HUES48 (cell line): ENCODE data around the gene ARAF.

ENCODE experiments used
- H3K27ac ChIP-seq: one replicate; pipeline ENCODE4 v1.7.0; 2013; ENCODE audit warnings: low read depth, low read length, inconsistent platforms
- H3K27me3 ChIP-seq: 2 replicates; pipeline ENCODE4 v1.6.1; 2013; ENCODE audit warnings: mild to moderate bottlenecking, low read length; ENCODE audit not compliant: control insufficient read depth, insufficient read depth
- H3K36me3 ChIP-seq: 2 replicates; pipeline ENCODE4 v1.6.1; 2013; ENCODE audit warnings: low read length; ENCODE audit not compliant: control insufficient read depth, insufficient read depth
- H3K4me1 ChIP-seq: 2 replicates; pipeline ENCODE4 v1.6.1; 2013; ENCODE audit warnings: mild to moderate bottlenecking, low read length; ENCODE audit not compliant: control insufficient read depth, insufficient read depth
- H3K4me3 ChIP-seq: 2 replicates; pipeline ENCODE4 v1.5.1; 2013; ENCODE audit warnings: mild to moderate bottlenecking, low read depth, low read length
- H3K9ac ChIP-seq: 2 replicates; pipeline ENCODE4 v1.6.1; 2013; ENCODE audit warnings: mild to moderate bottlenecking, low read depth, low read length, moderate library complexity
- H3K9me3 ChIP-seq: 2 replicates; pipeline ENCODE4 v1.6.1; 2013; ENCODE audit warnings: low read length; ENCODE audit not compliant: control insufficient read depth, insufficient read depth

The ARAF gene

GRCh38 chrX:47577424-47577823, 16.4 kb downstream of the ARAF start:
- Histone ChIP-seq H3K4me3 (no peak overlapping the region), H3K4me1 (peaks cover 12% of the 10 kb centered on the region), H3K9ac (no peak overlapping the region), H3K9me3 (peaks cover 30% of the 10 kb centered on the region), H3K27ac (no peak overlapping the region), H3K36me3 (no peaks in the 10 kb centered on the region), H3K27me3 (no peaks in the 10 kb centered on the region)

- Histone ChIP-seq H3K27ac (no peak overlapping the region), H3K36me3 (no peaks in the 10 kb centered on the region), H3K4me1 (peaks cover 8% of the 10 kb centered on the region), H3K4me3 (no peak overlapping the region), H3K9me3 (peaks cover 30% of the 10 kb centered on the region), H3K27me3 (no peaks in the 10 kb centered on the region), H3K9ac (no peak overlapping the region)
Observed at GRCh38 chrX:47577901-47578300, 16.9 kb downstream of the ARAF start.

GRCh38 chrX:47578692-47579091, 17.7 kb downstream of the ARAF start:
- H3K36me3 ChIP-seq, result no peaks in the 10 kb centered on the region
- H3K4me1 ChIP-seq, result peaks cover 2% of the 10 kb centered on the region; the same call in 1 of the 2 replicates
- H3K27me3 ChIP-seq, result no peaks in the 10 kb centered on the region
- peaks cover 28% of the 10 kb centered on the region for H3K9me3 ChIP-seq
- no peak overlapping the region for H3K27ac ChIP-seq
- H3K9ac ChIP-seq, result no peak overlapping the region
- no peak overlapping the region for H3K4me3 ChIP-seq

- H3K36me3 ChIP-seq, result no peaks in the 10 kb centered on the region
Observed at GRCh38 chrX:47579537-47579936, 18.5 kb downstream of the ARAF start.

GRCh38 chrX:47581731-47582647, 21.0 kb downstream of the ARAF start, which contains the start of gene TIMP1:
Gene TIMP1 (plus strand): TSS chrX:47582436. CDS start chrX:47583416, 980 bp downstream.
- H3K27ac ChIP-seq, result peak within 1 kb of the TSS; percentile 68

More at GRCh38 chrX:47579537-47579936, 18.5 kb downstream of the ARAF start:
- Histone ChIP-seq H3K4me1 (peaks cover 2% of the 10 kb centered on the region; the same call in 1 of the 2 replicates), H3K4me3 (no peak overlapping the region), H3K27ac (no peak overlapping the region), H3K27me3 (no peaks in the 10 kb centered on the region), H3K9ac (no peak overlapping the region), H3K9me3 (peaks cover 32% of the 10 kb centered on the region)

GRCh38 chrX:47583240-47583861, 22.3 kb downstream of the ARAF start:
- Histone ChIP-seq H3K4me1 (0 out of 2 replicates have a peak, but pooled peaks cover 2% of the 10 kb centered on the region), H3K27ac (no peak overlapping the region), H3K9me3 (peaks cover 36% of the 10 kb centered on the region), H3K27me3 (no peaks in the 10 kb centered on the region), H3K36me3 (no peaks in the 10 kb centered on the region), H3K4me3 (no peak overlapping the region), H3K9ac (no peak overlapping the region)

More at GRCh38 chrX:47581731-47582647, 21.0 kb downstream of the ARAF start, which contains the start of gene TIMP1:
- H3K36me3 ChIP-seq, result no peaks in the 10 kb centered on the region
- no peak within 1 kb of the TSS for H3K9ac ChIP-seq
- H3K9me3 ChIP-seq, result peaks cover 29% of the 10 kb centered on the region
- H3K4me3 ChIP-seq, result peak within 1 kb of the TSS; percentile 59
- 0 out of 2 replicates have a peak, but pooled peaks cover 2% of the 10 kb centered on the region for H3K4me1 ChIP-seq
- no peaks in the 10 kb centered on the region for H3K27me3 ChIP-seq

- no peaks in the 10 kb centered on the region for H3K36me3 ChIP-seq
- H3K9me3 ChIP-seq, result peaks cover 31% of the 10 kb centered on the region
- H3K4me1 ChIP-seq, result 0 out of 2 replicates have a peak, but pooled peaks cover 2% of the 10 kb centered on the region
- no peak overlapping the region for H3K4me3 ChIP-seq
- H3K9ac ChIP-seq, result no peak overlapping the region
- H3K27me3 ChIP-seq, result no peaks in the 10 kb centered on the region
- no peak overlapping the region for H3K27ac ChIP-seq
Observed at GRCh38 chrX:47584714-47585113, 23.7 kb downstream of the ARAF start.

- H3K4me3 ChIP-seq, result no peak overlapping the region
Observed at GRCh38 chrX:47585273-47585672, 24.3 kb downstream of the ARAF start.

GRCh38 chrX:47586043-47586787, 25.2 kb downstream of the ARAF start:
- H3K27ac ChIP-seq, result no peak overlapping the region
- no peak overlapping the region for H3K4me3 ChIP-seq
- H3K9ac ChIP-seq, result no peak overlapping the region
- H3K9me3 ChIP-seq, result peaks cover 32% of the 10 kb centered on the region
- H3K27me3 ChIP-seq, result no peaks in the 10 kb centered on the region
- no peaks in the 10 kb centered on the region for H3K36me3 ChIP-seq
- H3K4me1 ChIP-seq, result 0 out of 2 replicates have a peak, but pooled peaks cover 2% of the 10 kb centered on the region

More at GRCh38 chrX:47585273-47585672, 24.3 kb downstream of the ARAF start:
- Histone ChIP-seq H3K4me1 (0 out of 2 replicates have a peak, but pooled peaks cover 2% of the 10 kb centered on the region), H3K27ac (no peak overlapping the region), H3K36me3 (no peaks in the 10 kb centered on the region), H3K9ac (no peak overlapping the region), H3K9me3 (peaks cover 32% of the 10 kb centered on the region), H3K27me3 (no peaks in the 10 kb centered on the region)

GRCh38 chrX:47587091-47587891, 26.3 kb downstream of the ARAF start:
- no peak overlapping the region for H3K9ac ChIP-seq
- no peaks in the 10 kb centered on the region for H3K36me3 ChIP-seq
- H3K27ac ChIP-seq, result no peak overlapping the region
- H3K4me1 ChIP-seq, result no peaks in the 10 kb centered on the region
- H3K4me3 ChIP-seq, result no peak overlapping the region
- no peaks in the 10 kb centered on the region for H3K27me3 ChIP-seq
- H3K9me3 ChIP-seq, result peaks cover 27% of the 10 kb centered on the region
